ENCODE measurements around the gene NOXO1.
"Not testable (repeated sequence)": the region's sequence is repeated elsewhere in the genome, so short reads cannot be mapped to it uniquely, and the experiment has no call there.

The NOXO1 gene

GRCh38 chr16:2015117-2015946 lies 34.1 kb upstream of the NOXO1 start:
- no peaks in the 10 kb centered on the region for H3K27me3 ChIP-seq (ENCODE audit: control insufficient read depth, insufficient read depth, low read length)
- peaks cover 2% of the 10 kb centered on the region for H3K4me1 ChIP-seq
- no peak overlapping the region for H3K27ac ChIP-seq
- H3K36me3 ChIP-seq (ENCODE audit: control insufficient read depth, insufficient read depth, low read length) = no peaks in the 10 kb centered on the region
- no peak overlapping the region for H3K4me2 ChIP-seq (ENCODE audit: low read length)
- H3K9ac ChIP-seq = no peak overlapping the region
- no peak overlapping the region for H3K4me3 ChIP-seq (ENCODE audit: low read depth, low read length)
- no peak overlapping the region for H2AFZ ChIP-seq
- no peaks in the 10 kb centered on the region for H3K79me2 ChIP-seq
- no peaks in the 10 kb centered on the region for H3K9me3 ChIP-seq (ENCODE audit: control insufficient read depth, low read length)
- TF ChIP-seq CTCF (IDR thresholded peaks at IDR 0.05) = no peak

GRCh38 chr16:2013527-2013926 lies 32.3 kb upstream of the NOXO1 start:
- Histone ChIP-seq H3K4me2 (ENCODE audit: low read length) (no peak overlapping the region), H3K79me2 (no peaks in the 10 kb centered on the region), H3K9ac (no peak overlapping the region), H3K4me1 (peaks cover 6% of the 10 kb centered on the region), H3K9me3 (ENCODE audit: control insufficient read depth, low read length) (no peaks in the 10 kb centered on the region), H2AFZ (no peak overlapping the region), H3K36me3 (ENCODE audit: control insufficient read depth, insufficient read depth, low read length) (no peaks in the 10 kb centered on the region), H3K27ac (no peak overlapping the region), H3K4me3 (ENCODE audit: low read depth, low read length) (no peak overlapping the region), H3K27me3 (ENCODE audit: control insufficient read depth, insufficient read depth, low read length) (no peaks in the 10 kb centered on the region)
- TF ChIP-seq CTCF (IDR thresholded peaks at IDR 0.05) = no peak

GRCh38 chr16:2011726-2012125 lies 30.5 kb upstream of the NOXO1 start:
- H3K4me2 ChIP-seq (ENCODE audit: low read length); H3K9me3 ChIP-seq (ENCODE audit: control insufficient read depth, low read length); H3K27me3 ChIP-seq (ENCODE audit: control insufficient read depth, insufficient read depth, low read length); H3K27ac ChIP-seq; H2AFZ ChIP-seq; H3K4me3 ChIP-seq (ENCODE audit: low read depth, low read length); H3K9ac ChIP-seq; H3K36me3 ChIP-seq (ENCODE audit: control insufficient read depth, insufficient read depth, low read length): not testable (repeated sequence)
- Histone ChIP-seq H3K4me1 (peaks cover 10% of the 10 kb centered on the region), H3K79me2 (peaks cover 17% of the 10 kb centered on the region)

GRCh38 chr16:2009791-2010510 lies 28.7 kb upstream of the NOXO1 start, which contains the start of gene ZNF598:
TSS of gene ZNF598 (minus strand) at chr16:2009821.
- no peak for TF ChIP-seq CTCF (IDR thresholded peaks at IDR 0.05)
- Histone ChIP-seq H3K4me2 (ENCODE audit: low read length) (peak within 1 kb of the TSS; percentile 96), H3K36me3 (ENCODE audit: control insufficient read depth, insufficient read depth, low read length) (no peaks in the 10 kb centered on the region), H3K79me2 (peaks cover 34% of the 10 kb centered on the region), H3K4me1 (peaks cover 10% of the 10 kb centered on the region), H3K9ac (peak within 1 kb of the TSS; percentile 61), H3K27ac (peak within 1 kb of the TSS; percentile 77), H3K9me3 (ENCODE audit: control insufficient read depth, low read length) (no peaks in the 10 kb centered on the region), H2AFZ (peak within 1 kb of the TSS; percentile 87), H3K27me3 (ENCODE audit: control insufficient read depth, insufficient read depth, low read length) (no peaks in the 10 kb centered on the region), H3K4me3 (ENCODE audit: low read depth, low read length) (peak within 1 kb of the TSS; percentile 70)

GRCh38 chr16:2009164-2009711 lies 28.0 kb upstream of the NOXO1 start:
- H3K4me1 ChIP-seq = peaks cover 10% of the 10 kb centered on the region
- no peak for TF ChIP-seq CTCF (IDR thresholded peaks at IDR 0.05)
- peak overlapping the region; percentile 69 for H3K4me3 ChIP-seq (ENCODE audit: low read depth, low read length)
- peaks cover 41% of the 10 kb centered on the region for H3K79me2 ChIP-seq
- peak overlapping the region; percentile 61 for H3K9ac ChIP-seq
- peak overlapping the region; percentile 70 for H2AFZ ChIP-seq
- H3K9me3 ChIP-seq (ENCODE audit: control insufficient read depth, low read length) = no peaks in the 10 kb centered on the region
- peak overlapping the region; percentile 22 for H3K27ac ChIP-seq
- peak overlapping the region; percentile 96 for H3K4me2 ChIP-seq (ENCODE audit: low read length)
- no peaks in the 10 kb centered on the region for H3K27me3 ChIP-seq (ENCODE audit: control insufficient read depth, insufficient read depth, low read length)
- no peaks in the 10 kb centered on the region for H3K36me3 ChIP-seq (ENCODE audit: control insufficient read depth, insufficient read depth, low read length)
